Left lung (tissue), 10 donors: ENCODE results near the gene HGS. TPM values are rescaled to one million over a fixed set of nuclear protein-coding genes. Genes with fewer than 3 reads are reported as not detected.

Source experiments
- ATAC-seq: fragments of 200-7000 bp; cut with Tn5 transposase; one replicate; pipeline ENCODE4 v1.9.1; 2020; ENCODE audit warnings: moderate library complexity
- DNase-seq, 4 donors: peaks; one replicate each; pipeline ENCODE4 v3.0.0-alpha.2; 2013 to 2020
- H3K27ac ChIP-seq, 2 donors: fragments of 200-600 bp; sonication (generic) in 1 of 2; one replicate each; pipeline versions ENCODE4 v1.5.0 to v1.8.0; 2020 to 2021
- H3K27me3 ChIP-seq, 2 donors: fragments of 200-600 bp; sonication (generic) in 1 of 2; one replicate each; pipeline versions ENCODE4 v1.5.0 to v1.8.0; 2020 to 2021
- H3K36me3 ChIP-seq, 2 donors: fragments of 200-600 bp; sonication (generic) in 1 of 2; one replicate each; pipeline versions ENCODE4 v1.5.0 to v1.8.0; 2020 to 2021
- H3K4me1 ChIP-seq, 2 donors: fragments of 200-600 bp; one replicate each; pipeline ENCODE4 v1.8.0; 2021
- H3K4me3 ChIP-seq, 2 donors: fragments of 200-600 bp; sonication (generic) in 1 of 2; one replicate each; pipeline versions ENCODE4 v1.5.0 to v1.8.0; 2020 to 2021; ENCODE audit warnings: mild to moderate bottlenecking in 1 of 2
- H3K9me3 ChIP-seq, 2 donors: fragments of 200-600 bp; sonication (generic) in 1 of 2; one replicate each; pipeline versions ENCODE4 v1.5.0 to v1.8.0; 2020 to 2021
- intact Hi-C, 2 donors: fragments of 100-400 bp; cut with DNase I; formaldehyde crosslinking; loops; one replicate each; pipeline versions ENCODE4 v1.11.2 to v1.14.2; 2022
- polyA plus RNA-seq, 6 donors: library from polyadenylated mRNA; unstranded; fragments of 120-200 nt; gene quantifications; one replicate each; pipeline ENCODE4 v1.2.1, GENCODE V29; 2013; ENCODE audit not compliant: insufficient read length in 6 of 6
- total RNA-seq, 2 donors: library from RNA; stranded (reverse); fragmentation: NEBNext Ultra II Directional; extraction: Animal tissue kit (Norgen Biotek cat#: 25700); gene quantifications; one replicate each; pipeline ENCODE4 v1.2.1, GENCODE V29; 2021
- TF ChIP-seq, protein P1 (sequence below), 2 donors: fragments of 200-600 bp; sonication (generic) in 1 of 2; IDR thresholded peaks; one replicate each; pipeline versions ENCODE4 v1.5.0 to v1.8.0; 2021; ENCODE audit warnings: antibody characterized with exemption in 2 of 2
- donor health status: DM: no; HTN: yes; CAD: no.
- donor health status: DM: no; HTN: no; CAD: no.

HGS gene
- total and polyA plus RNA-seq, 8 donors = 72.9 to 123 (median 88.2) TPM

DNA sequence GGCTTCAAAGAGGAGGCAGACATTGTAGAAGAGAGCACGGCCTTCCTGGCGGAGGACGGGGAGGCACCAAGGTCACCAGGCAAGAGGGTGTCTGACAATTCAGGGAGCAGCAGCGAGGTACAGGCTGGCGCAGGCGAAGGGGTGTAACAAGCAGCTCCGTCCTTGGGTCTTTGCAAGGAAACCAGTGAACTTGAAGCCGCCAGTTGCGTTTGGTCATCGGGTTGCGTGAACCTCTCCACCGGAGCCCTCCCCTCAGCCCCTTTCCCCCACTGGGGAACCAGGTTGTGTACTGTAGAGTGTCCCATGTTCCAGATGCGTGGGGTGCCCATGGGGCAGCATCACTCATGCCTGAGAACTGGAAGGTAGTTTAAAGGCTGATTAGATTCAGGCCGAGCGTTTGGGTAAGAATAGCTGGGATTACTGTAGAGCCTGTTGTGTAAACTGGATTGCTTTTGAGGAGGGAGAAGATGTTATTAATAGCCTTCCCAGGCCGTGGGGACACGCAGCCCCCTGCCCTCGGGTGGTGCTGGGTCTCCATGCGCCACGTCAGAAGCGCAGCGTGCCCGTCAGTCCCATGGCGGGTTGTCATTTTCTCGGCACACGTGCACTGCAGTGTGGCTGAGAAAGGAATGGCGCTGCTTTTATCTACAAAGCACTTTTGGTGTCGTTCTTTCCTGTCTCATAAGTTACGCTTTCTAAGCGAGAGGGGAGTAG, 21.9 kb downstream of the HGS start:
- no peak overlapping the region for H3K27ac ChIP-seq
- H3K27me3 ChIP-seq = no peaks in the 10 kb centered on the region
- intact Hi-C loops = no loop called here
- ATAC-seq (no peak), DNase-seq (no peak)
- H3K9me3 ChIP-seq = no peaks in the 10 kb centered on the region
- peaks cover 0 to 49% of the 10 kb centered on the region in 2 donors for H3K36me3 ChIP-seq
- H3K4me3 ChIP-seq = no peak overlapping the region
- TF ChIP-seq, protein P1, sequence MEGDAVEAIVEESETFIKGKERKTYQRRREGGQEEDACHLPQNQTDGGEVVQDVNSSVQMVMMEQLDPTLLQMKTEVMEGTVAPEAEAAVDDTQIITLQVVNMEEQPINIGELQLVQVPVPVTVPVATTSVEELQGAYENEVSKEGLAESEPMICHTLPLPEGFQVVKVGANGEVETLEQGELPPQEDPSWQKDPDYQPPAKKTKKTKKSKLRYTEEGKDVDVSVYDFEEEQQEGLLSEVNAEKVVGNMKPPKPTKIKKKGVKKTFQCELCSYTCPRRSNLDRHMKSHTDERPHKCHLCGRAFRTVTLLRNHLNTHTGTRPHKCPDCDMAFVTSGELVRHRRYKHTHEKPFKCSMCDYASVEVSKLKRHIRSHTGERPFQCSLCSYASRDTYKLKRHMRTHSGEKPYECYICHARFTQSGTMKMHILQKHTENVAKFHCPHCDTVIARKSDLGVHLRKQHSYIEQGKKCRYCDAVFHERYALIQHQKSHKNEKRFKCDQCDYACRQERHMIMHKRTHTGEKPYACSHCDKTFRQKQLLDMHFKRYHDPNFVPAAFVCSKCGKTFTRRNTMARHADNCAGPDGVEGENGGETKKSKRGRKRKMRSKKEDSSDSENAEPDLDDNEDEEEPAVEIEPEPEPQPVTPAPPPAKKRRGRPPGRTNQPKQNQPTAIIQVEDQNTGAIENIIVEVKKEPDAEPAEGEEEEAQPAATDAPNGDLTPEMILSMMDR (IDR thresholded peaks at IDR 0.05) = no peak
- peaks cover 16 to 44% of the 10 kb centered on the region in 2 donors for H3K4me1 ChIP-seq

GRCh38 chr17:81706232-81706611, 22.4 kb downstream of the HGS start:
- ATAC-seq (no peak), DNase-seq (no peak)
- Histone ChIP-seq H3K36me3 (peaks cover 0 to 44% of the 10 kb centered on the region in 2 donors), H3K4me3 (no peak overlapping the region), H3K9me3 (no peaks in the 10 kb centered on the region), H3K27me3 (no peaks in the 10 kb centered on the region), H3K4me1 (peaks cover 21 to 44% of the 10 kb centered on the region in 2 donors), H3K27ac (no peak overlapping the region)
- intact Hi-C loops = no loop called here
- TF ChIP-seq, protein P1 (IDR thresholded peaks at IDR 0.05) = no peak

GRCh38 chr17:81706757-81707624, 23.2 kb downstream of the HGS start:
- Histone ChIP-seq H3K4me3 (no peak overlapping the region), H3K27me3 (no peaks in the 10 kb centered on the region), H3K4me1 (peaks cover 19 to 42% of the 10 kb centered on the region in 2 donors), H3K27ac (no peak overlapping the region), H3K9me3 (no peaks in the 10 kb centered on the region), H3K36me3 (peaks cover 0 to 36% of the 10 kb centered on the region in 2 donors)
- DNase-seq (no peak), ATAC-seq (no peak)
- TF ChIP-seq, protein P1 (IDR thresholded peaks at IDR 0.05) = no peak
- intact Hi-C loops = no loop called here

- Histone ChIP-seq H3K27ac (no peak overlapping the region), H3K4me3 (no peak overlapping the region), H3K27me3 (no peaks in the 10 kb centered on the region), H3K36me3 (peaks cover 0 to 36% of the 10 kb centered on the region in 2 donors), H3K9me3 (no peaks in the 10 kb centered on the region), H3K4me1 (peaks cover 19 to 43% of the 10 kb centered on the region in 2 donors)
- DNase-seq (no peak), ATAC-seq (no peak)
- intact Hi-C loops = no loop called here
- TF ChIP-seq, protein P1 (IDR thresholded peaks at IDR 0.05) = no peak
Observed at GRCh38 chr17:81707725-81708646, 24.2 kb downstream of the HGS start.
